Central memory CD4-positive, alpha-beta T cell (primary cell): ENCODE results near the gene S100A7.
A peak's percentile ranks its signal among the peaks of the same experiment; 100 is the strongest.
"Not testable (repeated sequence)": the region's sequence is repeated elsewhere in the genome, so short reads cannot be mapped to it uniquely, and the experiment has no call there.

Experiments
- DNase-seq: peaks from one replicate; pipeline ENCODE4 v3.0.0; 2022

Gene S100A7

DNA sequence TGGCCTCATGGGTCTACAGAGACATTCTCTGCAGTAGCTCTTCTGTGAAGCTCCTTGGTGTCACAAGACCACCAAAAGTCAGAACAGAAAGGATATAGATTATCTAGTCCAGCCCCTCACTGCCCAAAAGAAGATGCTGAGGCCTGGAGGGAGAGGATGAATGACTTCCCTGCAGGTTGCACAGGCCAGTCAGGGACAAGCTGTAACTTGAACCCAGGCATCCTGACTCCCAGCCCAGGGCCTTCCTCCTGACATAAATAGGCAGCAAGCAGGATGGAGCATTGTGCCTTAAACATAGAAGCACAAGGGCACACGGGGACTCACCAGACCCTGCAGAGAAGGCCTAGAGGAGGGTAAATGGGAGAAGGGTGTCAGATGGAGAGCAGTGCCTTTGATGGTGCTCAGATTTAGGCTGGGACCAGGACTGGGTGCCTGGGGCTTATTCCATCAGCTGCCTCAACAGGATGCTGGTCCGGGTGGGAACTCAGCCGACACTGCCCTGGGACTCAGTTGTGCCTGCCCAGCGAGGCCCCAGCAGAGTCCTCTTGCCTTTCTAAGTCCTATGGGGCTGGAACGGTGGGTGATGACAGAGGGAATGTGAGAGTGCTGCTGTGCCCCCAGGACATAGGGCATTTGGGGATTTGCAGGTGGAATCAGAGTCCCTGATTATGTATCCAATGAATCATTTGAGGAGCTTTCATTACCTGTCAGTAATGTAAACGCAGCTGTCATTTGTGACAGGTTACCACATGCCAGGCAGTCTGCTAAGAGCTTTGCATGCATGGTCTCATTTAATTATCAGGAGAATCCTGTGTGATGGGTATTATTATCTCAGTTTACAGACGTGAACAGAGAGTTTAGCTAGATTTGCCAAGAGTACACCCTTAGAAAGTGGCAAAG is 30.9 kb downstream of the S100A7 start:
- no peak for DNase-seq

GRCh38 chr1:153428791-153429190 is 31.7 kb downstream of the S100A7 start:
- DNase-seq, result no peak

DNA sequence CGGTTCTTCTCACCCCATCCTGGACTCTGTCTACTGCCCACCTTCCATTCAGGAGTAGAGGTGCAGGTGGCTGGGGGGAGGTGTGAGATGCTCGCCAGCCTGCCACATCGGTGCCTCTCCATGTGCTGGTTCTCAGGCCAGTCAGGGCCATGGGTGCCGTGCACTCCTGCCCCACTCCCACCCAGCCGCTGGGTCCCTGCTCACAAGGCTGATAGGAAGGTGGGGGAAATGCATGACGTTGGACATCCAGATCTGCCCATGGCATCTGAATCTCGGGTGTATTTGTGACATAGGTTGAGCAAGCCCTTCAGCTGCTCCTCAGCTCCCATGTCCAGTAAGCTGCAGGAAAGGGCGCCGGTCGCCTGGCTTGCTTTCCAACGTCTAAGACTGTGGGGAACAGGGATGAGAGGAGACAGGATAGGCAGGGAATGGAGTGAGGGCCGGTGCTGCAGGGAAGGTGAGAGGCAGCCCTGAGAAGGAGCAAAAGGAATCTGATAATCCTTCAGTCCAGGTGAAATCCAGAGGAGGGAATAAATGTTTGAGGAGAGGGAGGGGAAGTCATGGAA is 32.3 kb downstream of the S100A7 start:
- no peak for DNase-seq

GRCh38 chr1:153426809-153427208 is 33.6 kb downstream of the S100A7 start:
- DNase-seq, result no peak

DNA sequence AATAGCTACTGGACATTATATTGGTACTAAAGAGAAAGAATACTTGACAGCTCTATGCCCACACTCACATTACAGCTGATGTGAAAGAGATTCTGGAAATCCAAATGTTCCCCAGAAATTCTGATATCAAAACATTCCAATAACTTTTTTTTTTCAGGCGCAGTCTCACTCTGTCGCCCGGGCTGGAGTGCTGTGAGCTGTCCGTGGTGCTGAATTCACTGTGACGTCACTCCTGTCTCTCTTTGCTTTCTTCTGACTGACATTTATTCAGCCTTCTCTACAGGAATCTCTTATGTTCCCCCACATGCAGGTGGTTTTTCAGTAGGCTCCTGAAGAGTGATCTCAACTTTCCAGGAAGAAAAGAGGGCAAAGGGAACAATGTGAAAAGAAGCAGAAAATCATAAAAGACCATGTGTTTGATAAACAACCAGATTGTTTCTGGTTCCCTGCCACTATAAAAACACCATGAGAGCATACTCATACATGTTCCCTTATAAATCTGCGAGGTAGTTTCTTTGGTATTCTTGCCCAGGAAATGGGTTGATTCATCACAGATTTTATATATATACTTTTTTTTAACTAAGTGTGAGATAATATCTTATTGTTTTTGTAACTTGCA is 37.9 kb downstream of the S100A7 start:
- DNase-seq, result peak; percentile 50

DNA sequence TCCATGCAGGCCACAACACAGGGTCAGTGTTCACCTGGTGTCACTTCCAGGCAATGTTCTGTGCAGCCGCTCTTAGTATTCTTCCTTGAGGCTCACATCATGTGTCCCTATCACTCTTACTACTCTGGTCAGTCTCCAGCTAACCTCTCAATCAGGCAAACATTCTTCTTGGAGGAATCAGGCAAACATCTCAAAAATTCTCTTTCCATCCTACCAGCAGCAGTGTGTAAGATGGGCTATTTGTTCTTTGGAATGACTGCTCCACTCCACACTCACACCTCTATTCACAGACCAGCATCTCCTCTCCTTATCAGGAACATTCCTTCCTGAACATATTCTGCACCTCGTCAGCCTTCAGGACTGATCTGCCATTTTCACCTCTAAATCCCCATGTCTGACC is 40.1 kb downstream of the S100A7 start:
- DNase-seq, result no peak

DNA sequence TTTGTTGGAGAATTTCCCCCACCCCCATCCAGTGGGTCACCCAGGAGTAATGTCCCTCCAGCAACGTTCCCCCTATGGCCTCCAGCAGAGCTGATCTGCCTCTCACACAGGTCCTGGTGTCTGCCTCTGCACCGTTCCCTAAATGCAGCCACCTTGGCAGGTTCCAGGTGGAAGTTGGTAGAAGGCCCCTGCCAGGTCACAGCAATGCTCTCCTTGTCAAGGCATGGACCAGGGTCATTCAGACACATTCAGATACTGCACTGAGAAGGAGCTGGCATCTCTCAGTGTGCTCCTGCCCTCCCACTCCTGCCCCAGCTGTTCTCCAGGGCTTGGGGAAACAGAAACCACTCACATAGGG is 41.0 kb downstream of the S100A7 start:
- not testable (repeated sequence) for DNase-seq

DNA sequence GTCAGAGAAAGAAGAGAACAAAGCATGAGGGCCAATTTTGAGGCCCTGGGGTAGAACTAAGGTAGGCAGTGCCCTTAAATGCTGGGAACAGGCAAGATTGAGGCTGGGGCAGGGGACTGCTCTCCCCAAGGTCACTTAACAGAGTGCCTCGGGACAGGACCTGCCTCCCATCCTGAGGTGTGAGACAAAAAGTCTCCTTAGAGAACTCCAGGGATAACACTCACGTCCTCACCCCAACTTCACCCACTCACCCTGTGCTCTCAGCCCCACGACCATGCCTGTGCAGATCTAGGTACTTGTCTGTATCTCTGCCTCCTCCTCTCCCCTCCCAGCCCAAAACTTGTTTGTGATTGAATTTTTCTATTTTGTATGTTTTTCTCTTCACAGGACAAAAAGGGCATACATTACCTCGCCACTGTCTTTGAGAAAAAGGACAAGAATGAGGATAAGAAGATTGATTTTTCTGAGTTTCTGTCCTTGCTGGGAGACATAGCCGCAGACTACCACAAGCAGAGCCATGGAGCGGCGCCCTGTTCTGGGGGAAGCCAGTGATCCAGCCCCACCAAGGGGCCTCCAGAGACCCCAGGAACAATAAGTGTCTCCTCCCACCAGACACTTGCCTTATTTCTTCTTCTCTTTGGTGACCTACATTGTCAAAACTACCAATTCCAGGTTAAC is 41.6 kb downstream of the S100A7 start:
- not testable (repeated sequence) for DNase-seq

- no peak for DNase-seq
Observed at GRCh38 chr1:153417136-153417888, 43.1 kb downstream of the S100A7 start.

- no peak for DNase-seq
Observed at GRCh38 chr1:153415850-153416570, 44.4 kb downstream of the S100A7 start, which contains the start of gene S100A7A. Gene S100A7A, plus strand, starts transcription at chr1:153416520. Its CDS starts 1,563 bp downstream, at chr1:153418083.

DNA sequence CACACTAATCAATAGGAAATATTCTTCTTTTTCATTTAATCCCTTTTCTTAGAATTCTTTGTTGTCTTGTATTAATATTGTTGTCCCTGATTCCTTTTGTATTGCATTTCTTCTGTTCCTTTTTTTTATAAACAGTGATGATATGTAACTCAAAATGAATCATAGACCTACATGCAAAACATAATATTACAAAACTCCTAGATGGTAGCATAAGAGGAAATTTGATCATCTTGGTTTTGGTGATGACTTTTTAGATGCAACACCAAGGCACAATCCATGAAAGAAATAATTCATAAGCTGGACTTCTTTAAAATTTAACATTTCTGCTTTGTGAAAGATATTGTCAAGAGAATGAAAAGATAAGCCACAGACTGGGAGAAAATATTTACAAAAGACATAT is 46.5 kb downstream of the S100A7 start:
- not testable (repeated sequence) for DNase-seq
